ENCODE measurements around the gene CD86. TPM values are rescaled to one million over a fixed set of nuclear protein-coding genes. Genes with fewer than 3 reads are reported as not detected.

CD86 gene
- total and polyA plus RNA-seq, 2 of the 8 experiments (the other 6 are each of a cell fraction or from before 2014, with no cell fraction given), result 0.12 to 0.30 TPM

GRCh38 chr3:122024800-122025199 is 30.4 kb upstream of the CD86 start:
- H2BK15ac ChIP-seq (ENCODE audit: low read length), result no peak overlapping the region
- H3K36me3 ChIP-seq (ENCODE audit: control insufficient read depth in 2 of 4, insufficient read depth in 4 of 4, low read length in 3 of 4), result no peaks in the 10 kb centered on the region
- ChIA-PET CTCF (ENCODE audit: partially characterized antibody) (interaction anchor here (0.9 to 2.0 kb wide), 3 partner anchors 27 to 40 kb away, joined by 3 to 9 read pairs (median 3); no protein-coding TSS in a partner anchor), POLR2A (ENCODE audit: partially characterized antibody) (no interaction called here)
- no peak overlapping the region for H2BK120ac ChIP-seq (replicated peaks; ENCODE audit: low read depth, low read length)
- no peak overlapping the region for H3K18ac ChIP-seq (ENCODE audit: extremely low read depth, low read length)
- H2BK5ac ChIP-seq (ENCODE audit: low read depth, low read length), result no peak overlapping the region
- H4K5ac ChIP-seq (ENCODE audit: insufficient read length, low read depth, low read length), result no peak overlapping the region
- H3K23ac ChIP-seq (ENCODE audit: insufficient read length), result no peak overlapping the region
- H3K27ac ChIP-seq (ENCODE audit: low read depth, low read length), result no peak overlapping the region
- no peak overlapping the region for H3K14ac ChIP-seq (ENCODE audit: insufficient read length)
- H4K8ac ChIP-seq (ENCODE audit: extremely low read depth, insufficient read depth, low read length), result no peak overlapping the region
- H3K79me2 ChIP-seq (ENCODE audit: control insufficient read depth in 1 of 2, insufficient read depth in 2 of 2, low read length in 2 of 2), result no peaks in the 10 kb centered on the region
- no peaks in the 10 kb centered on the region; a peak in 3 of 7 replicates for H3K4me1 ChIP-seq (replicated peaks in 1 of 4; ENCODE audit: control insufficient read depth in 3 of 4, insufficient read depth in 4 of 4, low read length in 3 of 4)
- no peak overlapping the region for H2AK5ac ChIP-seq (ENCODE audit: low read depth, low read length)
- no peak overlapping the region for H4K91ac ChIP-seq (replicated peaks; ENCODE audit: insufficient read length, low read length)
- H2BK12ac ChIP-seq (ENCODE audit: low read depth, low read length), result no peak overlapping the region
- no peak overlapping the region for H3K4me3 ChIP-seq (ENCODE audit: extremely low read depth in 1 of 4, insufficient read depth in 2 of 4, low read depth in 3 of 4, low read length in 4 of 4)
- H3K4ac ChIP-seq (replicated peaks; ENCODE audit: insufficient read length, low read depth, low read length), result no peak overlapping the region
- no peak for FAIRE-seq
- H2BK20ac ChIP-seq (ENCODE audit: low read length), result no peak overlapping the region
- H3K4me2 ChIP-seq (ENCODE audit: insufficient read depth in 1 of 2, low read depth in 2 of 2, low read length in 2 of 2), result no peak overlapping the region
- no peak overlapping the region for H3K56ac ChIP-seq (replicated peaks; ENCODE audit: insufficient read length, low read depth, low read length)
- 93% methylated on average over 2 of the region's 2 CpGs; no CpG with 5 or more reads in 1 of the 2 experiments for WGBS, 2 experiments (ENCODE audit: extremely low coverage in 1 of 2, insufficient coverage in 1 of 2, insufficient read length in 1 of 2, insufficient replicate concordance in 2 of 2, low coverage in 1 of 2, low lambda C conversion rate in 2 of 2, missing lambda C conversion rate in 1 of 2)
- H3K9ac ChIP-seq (replicated peaks in 1 of 4; ENCODE audit: extremely low read depth in 1 of 4, low read depth in 3 of 4, low read length in 3 of 4), result no peak overlapping the region
- no peak overlapping the region for H2AFZ ChIP-seq (ENCODE audit: low read length)
- DNase-seq (ENCODE audit: low read depth in 1 of 2, low spot score in 2 of 2), result no peak
- H3K27me3 ChIP-seq (replicated peaks in 1 of 4; ENCODE audit: control insufficient read depth in 3 of 4, extremely low read depth in 1 of 4, insufficient read depth in 3 of 4, low read length in 3 of 4), result no peaks in the 10 kb centered on the region; a peak in 2 of 7 replicates
- H4K20me1 ChIP-seq (replicated peaks in 1 of 2; ENCODE audit: control insufficient read depth in 1 of 2, insufficient read depth in 2 of 2, low read length in 2 of 2), result no peaks in the 10 kb centered on the region
- H3K79me1 ChIP-seq (ENCODE audit: low read depth, low read length), result no peaks in the 10 kb centered on the region
- peaks cover 3% of the 10 kb centered on the region; the same call in 1 of the 2 replicates for H3K23me2 ChIP-seq (ENCODE audit: low read depth, low read length)
- H3K9me3 ChIP-seq (ENCODE audit: insufficient read depth in 2 of 2, low read depth in 1 of 2, low read length in 1 of 2), result no peaks in the 10 kb centered on the region
- TF ChIP-seq RXRA (IDR thresholded peaks at IDR 0.05; ENCODE audit: insufficient read depth, low read depth, low read length), result no peak
- no peak for TF ChIP-seq RNF2 (IDR thresholded peaks at IDR 0.05; ENCODE audit: borderline replicate concordance, low read depth, low read length, missing control alignments, poor library complexity, severe bottlenecking)
- no peak for TF ChIP-seq BRCA1 (IDR thresholded peaks at IDR 0.05; ENCODE audit: low read depth, low read length)
- no peak for TF ChIP-seq RBBP5 (IDR thresholded peaks at IDR 0.05; ENCODE audit: borderline replicate concordance, low read depth, low read length)
- TF ChIP-seq CBX5 (IDR thresholded peaks at IDR 0.05; ENCODE audit: low read depth, low read length), result no peak
- no peak for TF ChIP-seq TAF7 (optimal IDR thresholded peaks at IDR 0.05; ENCODE audit: borderline replicate concordance, low read depth, low read length)
- no peak for TF ChIP-seq POLR2A (IDR thresholded peaks at IDR 0.05; ENCODE audit: control extremely low read depth in 1 of 2, low read depth in 2 of 2, low read length in 2 of 2)
- no peak for TF ChIP-seq TEAD4 (IDR thresholded peaks at IDR 0.05; ENCODE audit: low read depth, low read length)
- no peak for TF ChIP-seq POU5F1 (IDR thresholded peaks at IDR 0.05; ENCODE audit: low read depth, low read length)
- no peak for TF ChIP-seq SUZ12 (IDR thresholded peaks at IDR 0.05; ENCODE audit: low read length)
- no peak for TF ChIP-seq NANOG (IDR thresholded peaks at IDR 0.05; ENCODE audit: insufficient read depth, low read depth, low read length, poor library complexity, severe bottlenecking)
- TF ChIP-seq HDAC2 (IDR thresholded peaks at IDR 0.05; ENCODE audit: borderline replicate concordance in 1 of 2, low read depth in 2 of 2, low read length in 2 of 2), result no peak
- TF ChIP-seq SAP30 (IDR thresholded peaks at IDR 0.05; ENCODE audit: insufficient read depth, insufficient replicate concordance, low read length), result no peak
- TF ChIP-seq CHD1 (IDR thresholded peaks at IDR 0.05; ENCODE audit: low read depth, low read length), result no peak
